ENCODE results near the gene AKNA. TPM values are rescaled to one million over a fixed set of nuclear protein-coding genes. Genes with fewer than 3 reads are reported as not detected.
A peak's percentile ranks its signal among the peaks of the same experiment; 100 is the strongest.

AKNA gene
- total RNA-seq, 1 donor from 2014 or later, result 55.0 TPM

DNA sequence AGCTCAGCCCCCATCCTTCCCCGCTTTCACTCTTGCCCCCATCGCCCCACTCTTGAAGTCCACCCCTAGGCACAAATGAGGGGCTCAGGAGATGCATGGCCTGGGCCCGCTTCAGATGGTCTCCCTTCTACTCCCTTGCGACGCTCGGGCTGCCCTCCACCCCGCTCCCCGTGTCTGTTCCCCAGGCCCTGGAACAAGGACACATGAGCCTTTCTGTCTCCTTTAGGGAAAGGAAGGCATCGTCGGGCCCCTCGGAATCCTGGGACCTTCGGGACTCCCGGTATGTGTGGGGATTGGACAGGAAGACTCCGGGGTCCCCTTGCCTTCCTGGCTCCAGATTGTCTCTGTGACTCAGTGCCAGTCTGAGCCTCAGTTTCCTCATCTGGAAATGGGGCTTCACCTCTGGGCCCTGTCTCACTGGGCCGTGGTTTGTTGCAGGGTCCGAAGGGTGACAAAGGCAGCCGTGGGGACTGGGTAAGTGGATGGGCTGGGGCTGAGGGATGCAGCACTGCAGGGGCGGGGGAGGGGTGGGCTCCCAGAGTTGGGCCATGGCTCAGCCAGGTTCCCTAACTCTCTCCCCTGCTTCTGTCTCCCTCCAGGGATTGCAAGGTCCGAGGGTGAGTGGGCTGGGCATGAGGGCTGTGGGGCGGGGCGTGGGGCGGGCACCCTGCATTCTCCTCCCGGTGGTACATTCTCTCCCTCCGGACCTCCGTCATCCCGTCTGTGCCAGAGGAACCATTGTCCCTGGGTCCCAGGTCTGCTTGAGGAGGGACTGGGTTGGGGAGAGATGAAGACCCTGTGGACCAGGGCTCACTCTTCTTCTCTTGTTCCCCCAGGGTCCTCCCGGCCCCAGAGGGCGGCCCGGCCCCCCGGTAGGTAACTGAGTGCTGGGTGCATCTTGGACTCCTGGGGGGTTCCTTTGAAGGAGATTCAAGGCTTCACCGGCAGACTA, 86.7 kb downstream of the AKNA start:
- Histone ChIP-seq H3K4me1 (peaks cover 9% of the 10 kb centered on the region), H3K27me3 (no peaks in the 10 kb centered on the region), H3K36me3 (peaks cover 0 to 19% of the 10 kb centered on the region in 2 donors), H3K27ac (no peak overlapping the region), H3K9me3 (no peaks in the 10 kb centered on the region), H3K4me3 (no peak overlapping the region)
- TF ChIP-seq, protein P1, sequence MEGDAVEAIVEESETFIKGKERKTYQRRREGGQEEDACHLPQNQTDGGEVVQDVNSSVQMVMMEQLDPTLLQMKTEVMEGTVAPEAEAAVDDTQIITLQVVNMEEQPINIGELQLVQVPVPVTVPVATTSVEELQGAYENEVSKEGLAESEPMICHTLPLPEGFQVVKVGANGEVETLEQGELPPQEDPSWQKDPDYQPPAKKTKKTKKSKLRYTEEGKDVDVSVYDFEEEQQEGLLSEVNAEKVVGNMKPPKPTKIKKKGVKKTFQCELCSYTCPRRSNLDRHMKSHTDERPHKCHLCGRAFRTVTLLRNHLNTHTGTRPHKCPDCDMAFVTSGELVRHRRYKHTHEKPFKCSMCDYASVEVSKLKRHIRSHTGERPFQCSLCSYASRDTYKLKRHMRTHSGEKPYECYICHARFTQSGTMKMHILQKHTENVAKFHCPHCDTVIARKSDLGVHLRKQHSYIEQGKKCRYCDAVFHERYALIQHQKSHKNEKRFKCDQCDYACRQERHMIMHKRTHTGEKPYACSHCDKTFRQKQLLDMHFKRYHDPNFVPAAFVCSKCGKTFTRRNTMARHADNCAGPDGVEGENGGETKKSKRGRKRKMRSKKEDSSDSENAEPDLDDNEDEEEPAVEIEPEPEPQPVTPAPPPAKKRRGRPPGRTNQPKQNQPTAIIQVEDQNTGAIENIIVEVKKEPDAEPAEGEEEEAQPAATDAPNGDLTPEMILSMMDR (IDR thresholded peaks at IDR 0.05), result no peak
- TF ChIP-seq POLR2A (IDR thresholded peaks at IDR 0.05) (no peak), POLR2AphosphoS5 (IDR thresholded peaks at IDR 0.05; ENCODE audit: insufficient read depth in 1 of 2, low read depth in 1 of 2) (no peak)
- DNase-seq (ENCODE audit: extremely low spot score in 2 of 2), result peak; percentile 79 to 94
- intact Hi-C loops (cut with DNase I), result no loop called here

DNA sequence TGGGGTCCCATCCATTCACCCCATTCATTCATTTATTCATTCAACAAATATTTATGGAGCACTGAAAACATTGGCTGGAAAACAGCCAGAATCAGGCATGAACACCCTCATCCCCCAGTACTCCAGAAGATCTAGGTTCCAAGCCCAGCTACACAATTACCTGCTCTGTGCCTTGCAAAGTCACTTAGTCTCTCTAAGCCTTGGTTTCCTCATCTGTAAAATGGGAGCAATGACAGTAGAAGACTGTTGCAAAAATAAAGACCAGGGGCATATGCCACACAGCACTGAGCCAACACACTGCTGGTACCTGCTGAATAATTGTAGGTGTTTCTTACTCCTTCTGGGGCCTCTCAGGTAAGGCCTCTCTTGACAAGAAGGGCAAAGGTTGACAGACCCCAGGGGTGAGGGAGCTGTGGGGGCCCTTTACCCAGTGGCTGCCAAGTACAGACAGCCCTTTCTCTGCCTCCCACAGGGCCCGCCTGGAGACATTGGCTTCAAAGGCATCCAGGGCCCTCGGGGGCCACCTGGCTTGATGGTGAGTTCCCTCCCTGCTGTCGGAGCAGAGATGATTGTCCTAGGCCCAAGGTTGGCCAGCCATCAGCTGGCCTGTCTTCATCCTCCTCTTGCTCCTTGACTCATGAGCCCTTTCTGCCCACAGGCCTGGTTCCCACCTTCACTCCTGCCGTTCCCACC, 87.5 kb downstream of the AKNA start:
- Histone ChIP-seq H3K27me3 (no peaks in the 10 kb centered on the region), H3K27ac (no peak overlapping the region), H3K4me1 (peaks cover 2% of the 10 kb centered on the region), H3K36me3 (peaks cover 0 to 25% of the 10 kb centered on the region in 2 donors), H3K9me3 (no peaks in the 10 kb centered on the region), H3K4me3 (no peak overlapping the region)
- intact Hi-C loops (cut with DNase I), result no loop called here
- peak; percentile 19 to 85 for DNase-seq (ENCODE audit: extremely low spot score in 2 of 2)
- no peak for TF ChIP-seq POLR2A (IDR thresholded peaks at IDR 0.05)
- no peak for TF ChIP-seq POLR2AphosphoS5 (IDR thresholded peaks at IDR 0.05; ENCODE audit: insufficient read depth in 1 of 2, low read depth in 1 of 2)
- TF ChIP-seq, protein P1 (IDR thresholded peaks at IDR 0.05), result no peak

DNA sequence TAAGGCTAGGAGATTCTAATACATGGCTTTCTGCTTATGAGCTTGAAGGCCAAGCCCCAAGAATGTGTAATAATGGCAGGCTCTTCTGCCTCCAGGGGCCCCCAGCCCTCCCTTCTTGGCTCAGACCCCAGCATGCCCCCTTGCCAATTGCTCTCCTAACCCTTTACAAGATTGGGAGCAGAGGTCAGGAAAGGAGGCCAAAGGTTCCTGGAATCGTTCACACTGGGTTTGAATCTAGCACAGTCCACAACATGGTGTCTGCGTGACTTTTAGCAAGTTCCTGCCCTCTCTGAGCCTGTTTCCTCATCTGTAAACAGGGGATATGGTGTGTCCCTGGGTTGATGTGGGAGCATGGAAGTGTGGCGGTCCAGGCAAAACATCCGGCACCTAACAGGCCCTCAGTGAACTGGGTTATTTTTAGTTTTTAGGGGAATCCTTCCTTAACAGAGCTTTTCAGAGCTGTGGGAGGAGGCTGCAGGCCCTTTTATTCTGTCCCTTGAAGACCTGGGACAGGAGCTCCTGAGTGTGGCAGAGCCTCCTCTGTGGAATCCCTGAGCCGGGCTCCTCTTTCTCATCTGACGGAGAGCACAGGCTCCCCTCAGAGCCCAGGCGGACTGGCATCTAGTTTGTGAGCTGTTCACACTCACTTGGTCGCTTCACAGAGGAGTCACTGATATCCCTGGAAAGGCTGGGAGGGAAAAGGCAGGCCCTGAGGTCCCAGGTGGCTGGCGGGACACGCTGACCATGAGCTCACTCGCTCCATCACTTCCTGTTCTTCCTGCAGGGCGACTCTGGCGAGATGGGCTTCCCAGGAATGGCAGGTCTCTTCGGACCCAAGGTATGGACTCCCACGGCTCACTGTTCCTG, 88.3 kb downstream of the AKNA start:
- Histone ChIP-seq H3K27me3 (no peaks in the 10 kb centered on the region), H3K36me3 (peaks cover 0 to 33% of the 10 kb centered on the region in 2 donors), H3K4me3 (no peak overlapping the region), H3K9me3 (no peaks in the 10 kb centered on the region), H3K4me1 (no peaks in the 10 kb centered on the region), H3K27ac (no peak overlapping the region)
- peak; percentile 49 to 88 for DNase-seq (ENCODE audit: extremely low spot score in 2 of 2)
- TF ChIP-seq, protein P1 (IDR thresholded peaks at IDR 0.05), result no peak
- TF ChIP-seq POLR2AphosphoS5 (IDR thresholded peaks at IDR 0.05; ENCODE audit: insufficient read depth in 1 of 2, low read depth in 1 of 2) (no peak), POLR2A (IDR thresholded peaks at IDR 0.05) (no peak)
- intact Hi-C loops (cut with DNase I), result no loop called here

DNA sequence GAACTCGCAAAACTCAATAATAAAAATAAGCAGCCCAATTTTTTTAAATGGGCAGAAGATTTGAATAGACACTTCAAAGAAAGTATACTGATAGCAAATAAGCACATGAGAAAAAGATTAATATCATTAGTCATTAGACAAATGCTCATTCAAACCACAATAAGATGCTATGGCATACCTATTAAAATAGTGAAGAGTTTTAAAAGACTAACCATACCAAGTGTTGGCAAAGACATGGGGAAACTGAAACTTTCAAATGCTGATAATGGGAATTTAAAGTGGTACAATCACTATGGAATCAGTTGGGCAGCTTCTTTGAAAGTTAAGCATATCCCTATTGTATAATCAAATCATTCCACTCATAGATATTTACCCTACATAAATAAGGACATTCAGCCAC, 91.4 kb downstream of the AKNA start:
- no peaks in the 10 kb centered on the region for H3K9me3 ChIP-seq
- intact Hi-C loops (cut with DNase I), result no loop called here
- no peak for DNase-seq (ENCODE audit: extremely low spot score in 2 of 2)
- no peak overlapping the region for H3K27ac ChIP-seq
- no peaks in the 10 kb centered on the region for H3K27me3 ChIP-seq
- TF ChIP-seq POLR2A (IDR thresholded peaks at IDR 0.05), result no peak
- TF ChIP-seq, protein P1 (IDR thresholded peaks at IDR 0.05), result no peak
- TF ChIP-seq POLR2AphosphoS5 (IDR thresholded peaks at IDR 0.05; ENCODE audit: insufficient read depth in 1 of 2, low read depth in 1 of 2), result no peak
- no peaks in the 10 kb centered on the region for H3K4me1 ChIP-seq
- no peak overlapping the region for H3K4me3 ChIP-seq
- H3K36me3 ChIP-seq, result peaks cover 0 to 43% of the 10 kb centered on the region in 2 donors

All from vagina (tissue), 2 donors.